GM19239 (cell line): ENCODE data around the gene XXYLT1.
"Not testable (repeated sequence)": the region's sequence is repeated elsewhere in the genome, so short reads cannot be mapped to it uniquely, and the experiment has no call there.

Experiments used
- DNase-seq: peaks from one replicate; pipeline ENCODE4 v3.0.0; 2011; ENCODE audit warnings: low spot score; ENCODE audit not compliant: insufficient read length
- FAIRE-seq: peaks from 2 replicates; lab custom pipeline; 2011; peaks lifted over from hg19 to GRCh38; lab: Jason Lieb, UNC

Gene XXYLT1, protein sequence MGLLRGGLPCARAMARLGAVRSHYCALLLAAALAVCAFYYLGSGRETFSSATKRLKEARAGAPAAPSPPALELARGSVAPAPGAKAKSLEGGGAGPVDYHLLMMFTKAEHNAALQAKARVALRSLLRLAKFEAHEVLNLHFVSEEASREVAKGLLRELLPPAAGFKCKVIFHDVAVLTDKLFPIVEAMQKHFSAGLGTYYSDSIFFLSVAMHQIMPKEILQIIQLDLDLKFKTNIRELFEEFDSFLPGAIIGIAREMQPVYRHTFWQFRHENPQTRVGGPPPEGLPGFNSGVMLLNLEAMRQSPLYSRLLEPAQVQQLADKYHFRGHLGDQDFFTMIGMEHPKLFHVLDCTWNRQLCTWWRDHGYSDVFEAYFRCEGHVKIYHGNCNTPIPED

DNA sequence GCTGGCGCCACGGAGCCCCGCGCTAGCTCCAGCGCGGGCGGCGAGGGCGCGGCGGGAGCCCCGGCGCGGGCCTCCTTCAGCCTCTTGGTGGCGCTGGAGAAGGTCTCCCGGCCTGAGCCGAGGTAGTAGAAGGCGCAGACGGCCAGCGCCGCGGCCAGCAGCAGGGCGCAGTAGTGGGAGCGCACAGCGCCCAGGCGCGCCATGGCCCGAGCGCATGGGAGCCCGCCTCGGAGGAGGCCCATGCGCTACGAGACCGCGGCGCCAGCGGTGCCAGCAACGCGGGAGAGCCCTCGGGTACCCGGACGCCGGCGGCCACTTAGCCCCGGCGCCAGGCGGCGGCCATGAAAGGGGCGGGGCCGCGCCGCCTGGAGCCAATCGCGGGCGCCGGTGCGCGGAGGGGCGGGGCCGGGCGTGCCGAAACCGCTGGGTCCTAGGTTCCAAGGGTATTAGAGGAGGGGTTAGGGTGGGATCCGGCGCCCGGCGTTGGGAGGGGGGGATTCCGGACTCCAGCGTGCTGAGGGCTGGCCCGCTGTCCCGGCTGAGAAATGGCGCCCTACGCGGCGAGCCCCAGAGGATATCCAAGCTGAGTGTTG lies at the start of gene XXYLT1:
Gene XXYLT1, minus strand, starts transcription at position 343 of the 593 bp plus-strand sequence. Its CDS starts 101 bp downstream, at position 242.
- FAIRE-seq (peak; percentile 91), DNase-seq (peak; percentile 75)

DNA sequence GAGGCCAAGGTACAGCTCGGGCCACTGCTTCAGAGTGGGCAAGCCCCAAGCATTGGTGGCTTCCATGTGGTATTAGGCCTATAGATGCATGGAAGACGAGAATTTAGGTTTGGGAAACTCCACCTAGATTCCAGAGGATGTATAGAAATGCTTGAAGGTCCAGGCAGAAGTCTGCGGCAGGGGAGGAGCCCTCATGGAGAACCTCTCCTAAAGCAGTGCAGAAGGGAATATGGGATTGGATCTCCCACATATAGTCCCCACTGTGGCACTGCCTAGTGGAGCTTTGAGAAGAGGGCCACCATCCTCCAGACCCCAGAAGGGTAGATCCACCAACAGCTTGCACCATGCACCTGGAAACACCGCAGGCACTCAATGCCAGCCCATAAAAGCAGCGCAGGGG lies 48.1 kb upstream of the XXYLT1 start:
- DNase-seq (no peak), FAIRE-seq (no peak)

DNA sequence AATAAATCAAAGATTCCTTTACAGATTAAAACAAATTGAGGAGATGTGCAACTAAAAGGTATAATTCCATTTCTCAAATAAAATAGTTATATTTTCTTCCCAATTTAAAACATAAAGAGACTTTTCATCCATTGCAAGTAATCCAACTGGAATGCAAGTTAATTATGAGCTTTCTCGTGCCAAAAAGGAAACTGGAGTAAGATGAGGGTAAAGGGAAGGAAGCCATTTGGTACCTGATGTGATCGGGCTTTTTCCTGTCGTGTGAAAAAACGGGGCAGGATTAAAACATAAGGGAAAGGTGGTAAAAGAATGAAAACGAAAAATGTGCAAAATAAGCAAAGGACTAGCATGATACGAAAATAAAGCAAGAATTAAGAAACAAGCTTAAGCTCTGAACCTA lies 41.8 kb upstream of the XXYLT1 start:
- DNase-seq (no peak), FAIRE-seq (no peak)

GRCh38 chr3:195307711-195308110 lies 36.8 kb upstream of the XXYLT1 start:
- FAIRE-seq (no peak), DNase-seq (no peak)

DNA sequence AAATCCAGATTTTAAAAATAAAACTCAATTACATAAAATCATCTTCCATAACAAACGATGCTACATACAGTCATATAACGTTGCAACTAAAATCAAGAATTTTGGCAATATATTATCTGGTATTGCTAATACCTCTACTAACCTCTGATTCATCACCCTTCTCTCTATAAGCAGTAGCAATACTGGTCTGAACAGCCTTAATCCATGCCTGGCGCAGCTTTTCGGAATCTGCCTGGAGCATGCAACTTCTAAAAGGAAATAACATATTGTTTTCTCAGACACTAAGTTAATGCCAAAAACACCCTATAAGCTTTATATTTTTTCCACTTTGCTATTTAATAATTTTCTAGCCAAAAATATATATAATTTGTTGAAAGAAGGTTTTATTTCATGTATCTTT lies 35.4 kb upstream of the XXYLT1 start:
- DNase-seq, result no peak
- FAIRE-seq, result no peak

GRCh38 chr3:195302431-195302830 lies 31.5 kb upstream of the XXYLT1 start:
- no peak for FAIRE-seq

DNA sequence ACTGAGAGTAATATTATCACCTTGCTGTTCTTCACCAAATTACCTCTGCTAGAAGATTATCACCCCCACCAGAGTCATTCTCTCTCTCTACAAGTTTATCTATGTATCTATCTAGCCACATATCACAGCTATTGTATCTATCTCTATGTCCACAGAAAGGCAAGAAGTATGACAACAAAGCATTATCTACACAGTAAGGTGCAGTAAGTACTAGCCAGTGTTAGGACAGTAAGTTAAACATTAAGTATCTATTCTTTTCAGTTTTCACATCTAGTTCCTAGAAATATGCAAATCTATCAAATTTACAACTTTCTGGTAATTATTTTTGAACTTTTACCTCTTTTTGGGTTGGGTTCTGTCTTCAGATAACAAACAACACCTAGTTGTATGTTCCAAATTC lies 26.5 kb upstream of the XXYLT1 start:
- FAIRE-seq (peak; percentile 93), DNase-seq (no peak)

More at GRCh38 chr3:195302431-195302830, 31.5 kb upstream of the XXYLT1 start:
- no peak for DNase-seq

- no peak for FAIRE-seq
These were observed 25.7 kb upstream of the XXYLT1 start for GRCh38 chr3:195296662-195297061.

DNA sequence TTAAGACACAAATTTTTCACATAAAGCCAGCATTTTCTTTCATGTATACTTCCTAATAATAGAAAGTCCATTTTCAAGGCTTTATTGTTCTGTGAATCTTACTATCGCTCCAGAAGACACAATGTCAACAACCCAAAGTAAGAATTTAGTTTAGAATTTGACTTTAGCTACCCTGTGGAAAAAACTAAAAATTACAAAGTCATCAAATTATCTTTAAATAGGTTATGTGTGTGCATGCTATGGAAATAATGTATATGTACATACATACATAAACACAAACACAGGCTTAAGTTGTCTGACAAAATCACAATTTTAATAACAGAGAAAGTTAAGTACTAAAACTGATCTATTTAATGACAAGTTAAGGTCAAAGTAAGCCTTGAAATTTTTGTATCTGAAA lies 20.2 kb upstream of the XXYLT1 start:
- FAIRE-seq (peak; percentile 39), DNase-seq (no peak)

More at GRCh38 chr3:195296662-195297061, 25.7 kb upstream of the XXYLT1 start:
- no peak for DNase-seq

GRCh38 chr3:195290643-195291042 lies 19.7 kb upstream of the XXYLT1 start:
- DNase-seq, FAIRE-seq: not testable (repeated sequence)

DNA sequence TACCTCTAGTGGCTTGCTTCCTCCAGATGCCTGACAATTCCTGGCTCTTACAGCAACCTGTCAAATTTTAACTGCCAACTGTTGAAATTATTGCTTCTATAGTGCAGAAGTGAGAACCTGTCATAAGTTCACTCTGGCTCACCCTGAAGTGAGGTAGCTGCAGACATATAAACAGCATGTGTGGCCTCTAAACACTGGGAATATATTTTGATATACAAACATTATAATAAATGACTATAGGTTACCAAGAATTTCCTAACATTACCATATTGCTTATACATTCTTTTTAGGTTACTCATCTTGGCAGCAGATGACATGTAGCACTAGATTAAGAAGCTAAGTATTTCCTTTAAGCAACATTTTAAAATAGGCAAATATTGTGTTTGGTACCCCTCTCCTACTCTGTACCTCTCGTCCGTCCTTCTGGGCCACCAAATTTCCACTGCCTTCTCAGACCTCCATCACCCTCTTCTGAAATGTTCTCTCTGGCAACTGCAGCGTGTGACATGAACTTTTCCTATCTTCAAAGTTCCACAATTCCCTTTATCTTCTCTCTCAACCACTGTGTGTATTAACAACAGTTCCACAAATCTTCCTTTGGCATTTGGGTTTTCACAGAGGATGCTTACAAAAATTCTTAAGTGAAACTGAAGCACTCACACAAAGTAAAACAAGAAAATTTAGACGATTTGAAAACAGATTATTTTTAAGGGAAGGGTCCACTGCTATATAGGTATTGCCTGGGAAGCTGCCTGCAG lies 15.3 kb upstream of the XXYLT1 start:
- DNase-seq (no peak), FAIRE-seq (no peak)

DNA sequence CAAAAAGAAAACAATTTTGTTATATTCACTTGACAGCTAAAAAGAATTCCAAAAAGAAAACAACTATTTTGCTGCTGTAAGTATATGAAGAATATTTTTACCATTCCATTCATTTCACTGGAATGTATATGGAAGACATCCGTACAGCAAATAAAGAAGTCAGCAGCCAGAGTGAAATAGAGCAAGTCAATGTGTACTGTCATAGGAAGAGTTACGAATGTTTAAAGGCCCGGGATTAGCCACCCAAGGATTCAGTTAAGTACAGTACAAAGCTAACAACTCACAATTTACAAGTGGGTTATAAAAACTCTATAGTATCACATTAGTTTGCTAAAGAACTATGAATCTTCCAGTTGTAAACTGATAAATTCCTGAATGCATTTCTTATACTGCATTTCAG lies 14.4 kb upstream of the XXYLT1 start:
- no peak for FAIRE-seq
- no peak for DNase-seq

- FAIRE-seq (no peak), DNase-seq (no peak)
These were observed 13.9 kb upstream of the XXYLT1 start for GRCh38 chr3:195284842-195285241.

- FAIRE-seq, result no peak
These were observed 12.0 kb upstream of the XXYLT1 start for GRCh38 chr3:195282961-195283360.

DNA sequence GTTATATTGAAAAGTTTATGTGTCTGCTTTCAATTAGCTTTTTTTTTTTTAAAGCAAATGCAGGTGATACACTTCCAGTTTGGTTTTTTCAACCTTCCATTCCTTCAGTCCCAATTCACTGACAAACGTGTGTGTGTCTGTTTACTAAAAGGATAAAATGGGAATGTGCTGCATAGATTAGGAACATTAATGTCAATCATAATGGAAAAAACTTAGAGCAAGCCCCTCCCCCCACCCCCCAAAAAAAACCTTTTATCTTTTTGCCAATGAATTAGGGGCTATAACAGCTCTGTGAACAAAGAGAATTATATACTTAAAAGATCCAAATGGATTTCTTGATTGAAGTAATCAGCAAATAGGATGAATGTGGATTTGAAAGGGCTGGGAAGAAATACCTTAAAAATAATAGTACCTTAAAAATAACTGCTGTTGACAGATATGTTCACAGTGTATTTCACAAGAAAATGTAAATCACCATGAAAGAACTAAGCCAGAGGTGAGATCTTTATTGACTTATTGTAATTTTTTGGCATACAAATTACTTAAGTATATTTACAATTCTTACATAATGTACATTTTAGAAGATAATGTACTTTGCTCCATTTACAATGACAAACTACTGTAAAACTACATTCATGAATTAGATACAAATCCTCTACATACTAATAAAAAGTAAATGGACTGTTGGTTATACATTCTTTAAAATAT lies 3.5 kb upstream of the XXYLT1 start:
- FAIRE-seq, result no peak
- no peak for DNase-seq

More at GRCh38 chr3:195282961-195283360, 12.0 kb upstream of the XXYLT1 start:
- no peak for DNase-seq

- peak; percentile 79 for DNase-seq
- FAIRE-seq, result peak; percentile 84
These were observed 668 bp upstream of the XXYLT1 start for GRCh38 chr3:195271410-195272243.

GRCh38 chr3:195270079-195270816 lies 711 bp downstream of the XXYLT1 start:
- DNase-seq, result no peak
- no peak for FAIRE-seq

GRCh38 chr3:195269375-195270078 lies 1.4 kb downstream of the XXYLT1 start:
- no peak for FAIRE-seq
- no peak for DNase-seq
